ENCODE results near the gene IFI44. TPM values are rescaled to one million over a fixed set of nuclear protein-coding genes. Genes with fewer than 3 reads are reported as not detected.

Gene IFI44
- total RNA-seq, 2 experiments from 2014 or later, result not detected

DNA sequence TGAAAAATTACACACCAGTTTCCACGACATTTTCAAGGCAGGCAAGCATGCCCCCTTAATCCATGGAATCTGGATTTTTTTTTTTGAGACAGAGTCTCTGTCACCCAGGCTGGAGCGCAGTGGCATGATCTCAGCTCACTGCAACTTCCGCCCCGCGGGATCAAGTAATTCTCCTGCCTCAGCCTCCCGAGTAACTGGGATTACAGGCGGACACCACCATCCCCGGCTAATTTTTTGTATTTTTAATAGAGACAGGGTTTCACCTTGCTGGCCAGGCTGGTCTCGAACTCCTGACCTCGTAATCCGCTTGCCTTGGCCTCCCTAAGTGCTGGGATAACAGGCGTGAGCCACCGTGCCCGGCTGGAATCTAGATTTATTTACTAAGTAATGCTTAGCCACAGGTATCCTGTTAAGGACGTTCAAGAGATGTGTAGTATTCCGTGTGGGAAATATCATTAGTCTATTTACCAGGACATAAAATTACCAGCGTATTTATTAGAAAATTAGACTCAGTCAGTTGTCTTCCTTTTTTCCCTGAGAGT, 2.5 kb downstream of the IFI44 start:
- H3K4me3 ChIP-seq (ENCODE audit: low read depth, low read length, poor library complexity, severe bottlenecking), result no peak overlapping the region
- H3K79me2 ChIP-seq (ENCODE audit: insufficient read depth, low read depth, low read length), result no peaks in the 10 kb centered on the region
- no peaks in the 10 kb centered on the region for H3K9me2 ChIP-seq (ENCODE audit: insufficient read depth, low read length)
- H3K27ac ChIP-seq (ENCODE audit: low read depth, low read length, poor library complexity, severe bottlenecking), result no peak overlapping the region
- H4K20me1 ChIP-seq (ENCODE audit: insufficient read depth, low read length), result no peaks in the 10 kb centered on the region
- DNase-seq (ENCODE audit: low spot score), result no peak
- POLR2A ChIA-PET, result no interaction called here
- no peaks in the 10 kb centered on the region for H3K9me3 ChIP-seq (ENCODE audit: low read length)
- no TSS peak for BruUV-seq (replicated peaks)
- TF ChIP-seq, protein P1, sequence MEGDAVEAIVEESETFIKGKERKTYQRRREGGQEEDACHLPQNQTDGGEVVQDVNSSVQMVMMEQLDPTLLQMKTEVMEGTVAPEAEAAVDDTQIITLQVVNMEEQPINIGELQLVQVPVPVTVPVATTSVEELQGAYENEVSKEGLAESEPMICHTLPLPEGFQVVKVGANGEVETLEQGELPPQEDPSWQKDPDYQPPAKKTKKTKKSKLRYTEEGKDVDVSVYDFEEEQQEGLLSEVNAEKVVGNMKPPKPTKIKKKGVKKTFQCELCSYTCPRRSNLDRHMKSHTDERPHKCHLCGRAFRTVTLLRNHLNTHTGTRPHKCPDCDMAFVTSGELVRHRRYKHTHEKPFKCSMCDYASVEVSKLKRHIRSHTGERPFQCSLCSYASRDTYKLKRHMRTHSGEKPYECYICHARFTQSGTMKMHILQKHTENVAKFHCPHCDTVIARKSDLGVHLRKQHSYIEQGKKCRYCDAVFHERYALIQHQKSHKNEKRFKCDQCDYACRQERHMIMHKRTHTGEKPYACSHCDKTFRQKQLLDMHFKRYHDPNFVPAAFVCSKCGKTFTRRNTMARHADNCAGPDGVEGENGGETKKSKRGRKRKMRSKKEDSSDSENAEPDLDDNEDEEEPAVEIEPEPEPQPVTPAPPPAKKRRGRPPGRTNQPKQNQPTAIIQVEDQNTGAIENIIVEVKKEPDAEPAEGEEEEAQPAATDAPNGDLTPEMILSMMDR (conservative IDR thresholded peaks at IDR 0.05; ENCODE audit: low read length), result no peak
- TF ChIP-seq EZH2phosphoT487 (IDR thresholded peaks at IDR 0.05; ENCODE audit: borderline replicate concordance, low read depth, low read length), result no peak
- no peak overlapping the region for H3K4me2 ChIP-seq (ENCODE audit: low read length)
- H2AFZ ChIP-seq (ENCODE audit: low read length), result no peak overlapping the region
- CTCF ChIA-PET (ENCODE audit: unreplicated experiment), result no interaction called here
- H3K4me1 ChIP-seq (ENCODE audit: insufficient read depth, low read length, poor library complexity, severe bottlenecking), result no peaks in the 10 kb centered on the region
- no peaks in the 10 kb centered on the region for H3K36me3 ChIP-seq (ENCODE audit: insufficient read depth, low read length)
- intact Hi-C loops (cut with micrococcal nuclease; ENCODE audit: unreplicated experiment), result no loop called here

GRCh38 chr1:78658901-78659300, 9.3 kb downstream of the IFI44 start:
- BruUV-seq (replicated peaks), result no TSS peak
- no peak for TF ChIP-seq EZH2phosphoT487 (IDR thresholded peaks at IDR 0.05; ENCODE audit: borderline replicate concordance, low read depth, low read length)
- TF ChIP-seq, protein P1 (conservative IDR thresholded peaks at IDR 0.05; ENCODE audit: low read length), result no peak
- Histone ChIP-seq H3K36me3 (ENCODE audit: insufficient read depth, low read length) (no peaks in the 10 kb centered on the region), H3K27ac (ENCODE audit: low read depth, low read length, poor library complexity, severe bottlenecking) (no peak overlapping the region), H3K4me3 (ENCODE audit: low read depth, low read length, poor library complexity, severe bottlenecking) (no peak overlapping the region), H4K20me1 (ENCODE audit: insufficient read depth, low read length) (no peaks in the 10 kb centered on the region), H3K4me2 (ENCODE audit: low read length) (no peak overlapping the region), H3K79me2 (ENCODE audit: insufficient read depth, low read depth, low read length) (no peaks in the 10 kb centered on the region), H2AFZ (ENCODE audit: low read length) (no peak overlapping the region), H3K4me1 (ENCODE audit: insufficient read depth, low read length, poor library complexity, severe bottlenecking) (no peaks in the 10 kb centered on the region), H3K9me2 (ENCODE audit: insufficient read depth, low read length) (no peaks in the 10 kb centered on the region), H3K9me3 (ENCODE audit: low read length) (no peaks in the 10 kb centered on the region)
- DNase-seq (ENCODE audit: low spot score), result no peak
- intact Hi-C loops (cut with micrococcal nuclease; ENCODE audit: unreplicated experiment), result no loop called here
- ChIA-PET POLR2A (interaction anchor here (0.6 kb wide), 1 partner anchor 22 kb away, joined by 4 read pairs; no protein-coding TSS in a partner anchor), CTCF (ENCODE audit: unreplicated experiment) (no interaction called here)

GRCh38 chr1:78663923-78664322, 14.3 kb downstream of the IFI44 start:
- Histone ChIP-seq H3K36me3 (ENCODE audit: insufficient read depth, low read length) (no peaks in the 10 kb centered on the region), H3K4me1 (ENCODE audit: insufficient read depth, low read length, poor library complexity, severe bottlenecking) (no peaks in the 10 kb centered on the region), H3K79me2 (ENCODE audit: insufficient read depth, low read depth, low read length) (no peaks in the 10 kb centered on the region), H2AFZ (ENCODE audit: low read length) (no peak overlapping the region), H3K9me3 (ENCODE audit: low read length) (no peaks in the 10 kb centered on the region), H4K20me1 (ENCODE audit: insufficient read depth, low read length) (no peaks in the 10 kb centered on the region), H3K4me2 (ENCODE audit: low read length) (no peak overlapping the region), H3K4me3 (ENCODE audit: low read depth, low read length, poor library complexity, severe bottlenecking) (no peak overlapping the region), H3K9me2 (ENCODE audit: insufficient read depth, low read length) (no peaks in the 10 kb centered on the region), H3K27ac (ENCODE audit: low read depth, low read length, poor library complexity, severe bottlenecking) (no peak overlapping the region)
- no TSS peak for BruUV-seq (replicated peaks)
- intact Hi-C loops (cut with micrococcal nuclease; ENCODE audit: unreplicated experiment), result no loop called here
- DNase-seq (ENCODE audit: low spot score), result no peak
- no peak for TF ChIP-seq EZH2phosphoT487 (IDR thresholded peaks at IDR 0.05; ENCODE audit: borderline replicate concordance, low read depth, low read length)
- TF ChIP-seq, protein P1 (conservative IDR thresholded peaks at IDR 0.05; ENCODE audit: low read length), result no peak
- POLR2A ChIA-PET, result no interaction called here
- CTCF ChIA-PET (ENCODE audit: unreplicated experiment), result no interaction called here

All from OCI-LY7 (cell line).